GM19025 (cell line): ENCODE results near the gene KCNK5.

Experiments used
- ATAC-seq: cut with Tn5 transposase; IDR thresholded peaks from one replicate; pipeline ENCODE4 v1.9.1; 2021; ENCODE audit warnings: mild to moderate bottlenecking, low read depth, moderate library complexity; ENCODE audit not compliant: unreplicated experiment

KCNK5 gene

DNA sequence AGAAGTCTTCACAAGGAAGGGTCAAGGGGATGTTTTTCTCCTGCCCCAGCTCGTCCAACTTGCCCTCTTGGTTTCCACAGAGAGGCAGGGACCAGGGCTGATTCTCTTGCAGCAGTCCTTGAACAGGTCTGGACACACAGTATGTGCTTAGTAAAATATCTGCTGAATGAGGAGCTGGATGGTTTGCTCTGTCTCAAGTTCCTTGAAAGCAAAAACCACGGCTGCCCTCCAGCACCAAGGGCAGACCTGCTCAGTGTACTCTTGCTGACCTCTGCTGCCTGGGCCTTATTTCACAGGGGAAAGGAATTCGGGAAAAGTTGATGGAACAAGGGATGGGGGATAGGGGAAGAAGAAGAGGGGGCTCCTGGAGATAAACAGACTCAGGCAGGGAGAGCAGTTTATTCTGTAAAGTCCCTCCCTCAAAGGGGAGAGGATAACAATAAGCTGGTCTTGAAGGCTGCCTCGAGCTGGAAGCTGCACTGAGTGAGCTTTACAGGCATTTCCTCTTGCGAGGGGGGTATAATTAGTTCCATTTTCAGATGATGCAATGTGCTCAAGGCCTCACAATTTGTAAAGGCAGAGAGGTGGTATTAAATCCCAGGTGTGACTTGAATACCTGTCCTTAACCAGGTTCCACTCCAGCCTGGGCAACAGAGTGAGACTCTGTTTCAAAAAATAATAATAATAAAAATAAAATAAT is 10.3 kb downstream of the KCNK5 start:
- no peak for ATAC-seq

- ATAC-seq, result no peak
Observed at GRCh38 chr6:39217177-39217864, 12.0 kb downstream of the KCNK5 start.

- ATAC-seq, result no peak
Observed at GRCh38 chr6:39215640-39216158, 13.6 kb downstream of the KCNK5 start.

DNA sequence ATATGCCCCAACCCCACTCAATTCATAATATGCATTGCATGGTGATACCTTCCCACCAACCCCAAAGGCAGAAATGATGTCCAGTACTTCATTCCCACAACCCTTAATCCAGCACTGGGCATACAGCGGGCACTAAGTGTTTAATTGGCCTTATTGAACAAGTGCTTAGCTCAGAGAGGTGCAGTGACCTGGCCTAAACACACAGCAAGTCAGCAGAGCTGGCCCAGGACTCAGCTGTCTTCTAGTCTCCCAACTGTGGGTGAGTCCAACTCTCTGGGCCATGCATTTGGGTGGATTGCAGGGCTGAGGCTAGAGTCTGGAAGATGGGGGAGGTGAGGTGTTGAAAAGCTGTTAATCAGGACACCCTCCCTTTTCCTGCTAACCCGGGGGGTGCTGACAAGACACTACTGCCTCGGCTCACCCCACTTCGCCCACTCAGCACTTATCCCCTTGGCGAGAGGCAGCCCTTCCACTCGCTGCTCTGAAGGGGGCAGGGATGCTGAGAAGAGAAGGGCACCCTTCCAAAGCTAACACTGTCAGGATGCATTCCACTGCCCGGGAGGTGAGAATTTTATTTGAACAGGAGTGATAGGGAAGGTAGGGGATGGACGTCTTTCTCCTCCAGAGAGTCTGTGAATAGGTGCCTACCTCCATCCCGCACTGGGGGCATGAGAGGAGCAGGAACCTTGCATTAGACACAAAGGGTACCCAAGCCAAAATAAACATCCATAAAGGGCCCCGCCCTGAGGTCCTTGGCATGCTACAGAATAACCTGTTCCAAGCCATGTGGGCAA is 14.2 kb downstream of the KCNK5 start:
- ATAC-seq, result no peak

- ATAC-seq, result no peak
Observed at GRCh38 chr6:39214120-39214813, 15.0 kb downstream of the KCNK5 start.

- ATAC-seq, result no peak
Observed at GRCh38 chr6:39213195-39213920, 15.9 kb downstream of the KCNK5 start.

DNA sequence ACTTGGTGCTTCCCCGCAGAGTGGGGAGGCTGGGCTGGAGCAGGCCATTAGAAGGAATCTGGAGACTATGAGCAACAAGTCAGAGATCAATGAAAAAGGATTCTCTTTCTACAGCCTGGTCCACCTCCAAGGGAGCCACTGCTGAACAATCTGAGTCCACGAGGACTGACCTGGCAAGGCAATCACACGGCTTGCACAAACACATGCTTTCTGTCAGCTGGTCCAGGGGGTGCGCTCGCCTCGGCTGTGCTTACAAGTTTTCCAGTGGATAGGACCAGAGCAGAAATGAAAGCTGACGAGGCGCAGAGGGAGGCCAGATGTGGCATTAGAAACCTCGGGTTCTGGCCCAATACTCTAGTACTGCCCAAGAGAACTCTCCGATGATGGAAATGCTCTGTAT is 18.1 kb downstream of the KCNK5 start:
- no peak for ATAC-seq

GRCh38 chr6:39210450-39210849 is 18.8 kb downstream of the KCNK5 start:
- no peak for ATAC-seq

DNA sequence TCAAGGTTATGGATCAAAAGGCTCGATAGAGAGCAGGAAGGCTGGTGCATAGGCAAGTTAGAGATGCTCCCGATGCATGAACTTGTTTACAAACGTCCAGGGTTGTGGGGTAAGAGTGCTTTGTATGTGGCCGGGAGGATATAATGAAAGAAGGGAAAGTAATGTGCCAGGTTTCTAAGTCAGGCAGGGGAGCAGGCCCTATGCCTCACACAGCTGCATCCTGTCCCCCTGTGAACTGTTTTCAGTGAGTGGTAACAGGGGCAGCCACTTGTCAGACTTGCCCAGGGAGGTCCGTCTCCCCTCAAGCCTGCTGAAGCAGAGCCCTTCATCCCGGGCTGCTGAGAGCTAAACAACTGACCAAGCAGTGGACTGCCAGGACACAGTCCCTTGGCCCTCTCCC is 19.4 kb downstream of the KCNK5 start:
- ATAC-seq, result no peak

DNA sequence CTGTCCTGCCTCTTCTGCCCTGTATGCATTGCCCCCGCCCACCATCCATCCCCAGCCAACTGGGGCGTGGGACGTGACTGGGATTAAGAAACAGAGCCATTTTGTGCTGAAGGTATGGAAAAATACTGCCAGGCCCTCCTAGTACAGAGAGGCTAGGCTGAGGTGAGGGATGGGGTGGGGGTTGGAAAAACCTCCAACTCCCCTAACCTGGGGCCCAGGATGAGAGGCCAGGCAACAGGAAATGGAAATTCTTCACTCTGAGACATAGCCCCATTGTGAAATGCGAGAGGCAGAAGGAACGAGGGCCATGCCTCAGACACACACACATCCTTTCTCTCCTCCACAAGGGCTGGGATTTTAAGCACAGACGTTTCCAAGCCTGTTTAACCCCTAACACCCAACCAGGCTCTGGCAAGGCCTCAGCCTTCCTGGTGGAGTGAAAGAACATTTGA is 19.9 kb downstream of the KCNK5 start:
- no peak for ATAC-seq

- no peak for ATAC-seq
Observed at GRCh38 chr6:39208223-39208739, 21.0 kb downstream of the KCNK5 start.

DNA sequence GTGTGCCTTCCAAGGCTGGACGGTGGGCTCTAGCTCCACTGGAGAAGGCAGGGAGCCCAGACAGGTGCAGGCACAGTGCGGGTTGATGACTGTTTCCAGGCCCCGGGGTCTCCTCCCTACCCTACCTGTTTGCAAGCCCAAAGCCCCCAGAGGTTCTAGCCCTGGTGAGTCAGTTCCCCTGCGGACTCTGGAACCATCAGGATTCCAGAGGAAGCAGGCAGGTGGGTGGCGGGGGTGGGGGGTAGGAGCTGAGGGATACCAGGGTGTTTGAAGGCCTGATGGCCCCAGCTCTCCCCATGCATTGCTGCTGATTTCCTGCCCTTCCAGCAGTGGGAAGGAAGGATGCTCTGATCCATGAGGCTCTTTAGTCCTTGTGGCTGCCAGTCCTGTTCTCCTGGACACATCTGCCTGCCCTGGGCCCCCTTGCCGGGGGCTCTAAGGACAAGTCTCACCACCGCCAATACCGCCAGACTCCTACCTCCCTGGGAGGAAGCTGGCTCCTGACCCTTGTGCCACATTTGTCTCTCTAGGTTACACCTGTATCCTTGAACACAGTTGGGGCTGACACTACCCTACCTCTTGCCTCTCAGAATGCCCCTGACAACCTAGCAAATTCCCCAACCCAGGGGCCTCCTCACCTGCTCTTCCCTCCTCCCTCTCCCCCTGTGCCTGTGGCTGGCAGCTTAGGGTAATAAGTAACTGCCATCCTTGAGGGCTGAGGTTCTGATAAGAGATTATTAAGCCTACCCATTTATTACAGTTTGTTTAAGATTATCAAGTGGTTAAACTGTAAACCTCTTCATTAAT is 21.7 kb downstream of the KCNK5 start:
- no peak for ATAC-seq

DNA sequence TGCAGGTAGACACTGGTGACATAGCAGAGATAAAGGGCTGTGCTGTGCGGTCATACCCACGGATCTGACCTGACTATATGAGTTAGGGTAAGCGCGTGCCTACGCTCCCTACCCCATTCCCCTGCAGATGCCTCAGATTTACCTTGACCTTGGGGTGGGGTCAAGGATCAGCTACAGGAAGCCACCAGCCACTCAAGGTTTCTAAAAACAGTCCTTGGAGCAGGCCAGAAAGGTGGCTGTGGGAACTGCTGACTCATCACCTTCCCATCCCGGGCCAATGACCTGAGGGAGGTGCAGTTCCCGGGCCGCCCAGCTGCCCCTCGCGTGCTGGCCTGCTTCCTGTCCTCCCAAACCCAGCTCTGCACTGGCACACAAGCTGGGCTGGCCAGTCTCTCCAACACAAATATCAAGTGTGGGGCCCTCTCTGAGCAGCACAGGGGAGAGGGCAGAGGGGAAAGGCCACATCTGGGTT is 23.0 kb downstream of the KCNK5 start:
- no peak for ATAC-seq

DNA sequence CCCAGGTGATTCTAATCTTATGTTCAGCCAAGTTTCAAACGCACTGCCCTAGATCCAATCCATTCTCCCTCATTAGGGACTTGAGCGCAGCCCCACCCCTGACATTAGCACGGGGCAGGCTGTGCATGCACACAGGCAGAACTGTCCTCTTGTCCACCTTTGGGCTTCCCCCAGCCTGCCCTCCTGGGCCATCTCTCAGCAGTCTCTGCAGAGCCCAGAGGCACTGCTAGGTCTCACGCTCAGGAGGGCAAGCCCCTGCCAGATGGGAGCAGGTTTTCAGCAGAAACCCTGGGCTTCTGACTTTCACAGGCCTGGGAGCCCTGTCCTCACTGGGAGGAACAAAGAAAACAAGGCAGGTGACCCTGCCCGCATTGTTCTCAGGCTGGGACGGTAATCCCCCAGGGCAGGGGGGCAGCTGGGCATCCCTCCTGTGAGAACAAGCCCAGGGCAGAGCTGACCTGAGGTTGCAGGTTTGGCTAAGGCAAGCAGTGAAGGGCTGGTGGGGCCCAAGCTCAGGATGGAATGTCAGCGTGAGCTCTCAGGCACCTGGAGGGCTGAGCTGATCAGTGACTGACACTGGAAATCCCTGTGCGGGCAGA is 24.5 kb downstream of the KCNK5 start:
- ATAC-seq, result no peak

- ATAC-seq, result no peak
Observed at GRCh38 chr6:39204160-39204495, 25.1 kb downstream of the KCNK5 start.

DNA sequence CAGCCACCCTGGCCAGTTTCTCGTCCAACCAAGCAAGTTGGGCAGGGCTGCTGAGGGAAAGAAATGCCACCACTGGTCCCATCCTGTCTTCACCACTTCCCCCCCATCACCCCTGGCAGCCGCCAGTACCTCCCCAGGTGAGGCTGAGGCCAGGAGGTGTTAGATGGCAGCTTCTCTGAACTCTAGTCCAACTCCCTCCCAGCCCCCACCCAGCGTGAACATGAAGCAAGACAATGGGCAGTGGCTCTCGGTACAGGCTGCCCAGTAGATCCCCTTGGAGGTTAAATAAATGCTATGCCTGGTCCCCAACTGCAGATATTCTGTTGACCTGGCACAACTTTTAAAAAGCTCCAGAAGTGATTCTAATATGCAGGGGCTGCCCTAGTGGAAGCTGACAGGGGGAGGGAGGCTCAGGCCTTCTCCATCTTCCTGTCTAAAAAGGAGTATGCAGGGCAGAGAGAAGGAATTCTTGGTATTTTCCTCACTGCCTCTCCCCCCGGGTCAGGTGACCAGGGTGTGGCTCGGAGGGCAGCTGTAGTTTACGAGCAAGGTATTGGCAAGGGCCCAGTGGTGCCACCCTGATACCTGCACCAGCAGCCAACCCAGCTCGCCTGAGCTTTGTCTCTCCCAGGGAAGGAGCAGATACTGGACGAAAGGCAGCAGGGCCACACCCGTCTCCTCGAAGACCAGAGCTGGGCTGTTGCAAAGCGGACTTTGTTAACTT is 25.7 kb downstream of the KCNK5 start:
- no peak for ATAC-seq

- no peak for ATAC-seq
Observed at GRCh38 chr6:39202166-39202565, 27.1 kb downstream of the KCNK5 start.

GRCh38 chr6:39200498-39201020 is 28.7 kb downstream of the KCNK5 start:
- no peak for ATAC-seq
